GF-D8 (cell line): ENCODE measurements around the gene ALG1.
"Not testable (repeated sequence)": the region's sequence is repeated elsewhere in the genome, so short reads cannot be mapped to it uniquely, and the experiment has no call there.

ENCODE experiments used
- DNase-seq: peaks from one replicate; lab custom pipeline; 2025; lab: John Stamatoyannopoulos, UW

Gene ALG1

GRCh38 chr16:5071681-5072333, at the start of gene ALG1:
Gene ALG1, plus strand, starts transcription at chr16:5071843. Its CDS starts 7 bp downstream, at chr16:5071850.
- peak; percentile 45 for DNase-seq

- DNase-seq = no peak
Measured at GRCh38 chr16:5022521-5022920, 49.1 kb upstream of the ALG1 start.

GRCh38 chr16:5024632-5025031, 47.0 kb upstream of the ALG1 start:
- no peak for DNase-seq

- DNase-seq = no peak
Measured at GRCh38 chr16:5025171-5025632, 46.4 kb upstream of the ALG1 start.

GRCh38 chr16:5026664-5027063, 45.0 kb upstream of the ALG1 start:
- DNase-seq = no peak

GRCh38 chr16:5027086-5027485, 44.6 kb upstream of the ALG1 start:
- no peak for DNase-seq

- no peak for DNase-seq
Measured at GRCh38 chr16:5027575-5028235, 43.9 kb upstream of the ALG1 start.

GRCh38 chr16:5028950-5029475, 42.6 kb upstream of the ALG1 start:
- DNase-seq = no peak

GRCh38 chr16:5030251-5030870, 41.3 kb upstream of the ALG1 start:
- DNase-seq = no peak

GRCh38 chr16:5031601-5032000, 40.0 kb upstream of the ALG1 start:
- no peak for DNase-seq

GRCh38 chr16:5032748-5033167, 38.9 kb upstream of the ALG1 start:
- DNase-seq = no peak

- peak; percentile 25 for DNase-seq
Measured at GRCh38 chr16:5033256-5034166, 38.1 kb upstream of the ALG1 start, which contains the start of gene NAGPA. Gene NAGPA, minus strand, starts transcription at chr16:5033935. Its CDS starts 21 bp downstream, at chr16:5033914.

- no peak for DNase-seq
Measured at GRCh38 chr16:5034167-5034523, 37.5 kb upstream of the ALG1 start.

- DNase-seq = no peak
Measured at GRCh38 chr16:5035909-5036227, 35.8 kb upstream of the ALG1 start.

- no peak for DNase-seq
Measured at GRCh38 chr16:5036228-5037156, 35.2 kb upstream of the ALG1 start.

- no peak for DNase-seq
Measured at GRCh38 chr16:5040451-5040850, 31.2 kb upstream of the ALG1 start.

GRCh38 chr16:5041600-5042133, 30.0 kb upstream of the ALG1 start:
- DNase-seq = no peak

- DNase-seq = no peak
Measured at GRCh38 chr16:5042574-5043171, 29.0 kb upstream of the ALG1 start.

GRCh38 chr16:5044011-5044540, 27.6 kb upstream of the ALG1 start:
- no peak for DNase-seq

GRCh38 chr16:5044581-5044980, 27.1 kb upstream of the ALG1 start:
- DNase-seq = not testable (repeated sequence)
